ENCODE data around the gene EZH1.

- TF ChIP-seq REST (IDR thresholded peaks at IDR 0.05; ENCODE audit: low read depth), result no peak
- no peak for TF ChIP-seq FOXM1 (IDR thresholded peaks at IDR 0.05; ENCODE audit: borderline replicate concordance, low read depth)
- TF ChIP-seq RAD21 (IDR thresholded peaks at IDR 0.05; ENCODE audit: low read depth), result no peak
- TF ChIP-seq MAX (IDR thresholded peaks at IDR 0.05), result peak; percentile 77
- peak; percentile 50 for TF ChIP-seq TAF1 (IDR thresholded peaks at IDR 0.05; ENCODE audit: low read depth)
- TF ChIP-seq TEAD4 (IDR thresholded peaks at IDR 0.05), result no peak
Observed at GRCh38 chr17:42677921-42678781, 66.7 kb downstream of the EZH1 start.

All from Ishikawa (cell line).